ENCODE results near the gene STRADA.

DNA sequence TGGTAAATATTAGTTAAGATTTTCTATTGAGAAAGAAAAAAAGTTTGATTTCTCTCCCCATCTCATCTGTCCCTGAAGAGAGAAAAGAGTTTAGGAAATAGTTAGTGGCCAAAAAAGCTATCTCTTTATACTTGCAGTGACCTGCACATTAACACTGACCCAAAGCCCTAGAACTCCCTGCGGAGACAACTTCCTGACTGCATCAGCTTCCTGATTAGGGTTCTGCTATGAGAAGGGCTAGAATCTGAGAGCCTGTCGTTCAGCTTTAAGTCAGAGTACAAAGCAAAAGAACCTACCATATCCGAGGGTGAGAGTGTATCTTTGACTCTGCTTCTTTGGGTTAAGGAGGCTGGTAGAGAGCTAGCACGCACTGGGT is 66.4 kb downstream of the STRADA start:
- TF ChIP-seq, protein P1, sequence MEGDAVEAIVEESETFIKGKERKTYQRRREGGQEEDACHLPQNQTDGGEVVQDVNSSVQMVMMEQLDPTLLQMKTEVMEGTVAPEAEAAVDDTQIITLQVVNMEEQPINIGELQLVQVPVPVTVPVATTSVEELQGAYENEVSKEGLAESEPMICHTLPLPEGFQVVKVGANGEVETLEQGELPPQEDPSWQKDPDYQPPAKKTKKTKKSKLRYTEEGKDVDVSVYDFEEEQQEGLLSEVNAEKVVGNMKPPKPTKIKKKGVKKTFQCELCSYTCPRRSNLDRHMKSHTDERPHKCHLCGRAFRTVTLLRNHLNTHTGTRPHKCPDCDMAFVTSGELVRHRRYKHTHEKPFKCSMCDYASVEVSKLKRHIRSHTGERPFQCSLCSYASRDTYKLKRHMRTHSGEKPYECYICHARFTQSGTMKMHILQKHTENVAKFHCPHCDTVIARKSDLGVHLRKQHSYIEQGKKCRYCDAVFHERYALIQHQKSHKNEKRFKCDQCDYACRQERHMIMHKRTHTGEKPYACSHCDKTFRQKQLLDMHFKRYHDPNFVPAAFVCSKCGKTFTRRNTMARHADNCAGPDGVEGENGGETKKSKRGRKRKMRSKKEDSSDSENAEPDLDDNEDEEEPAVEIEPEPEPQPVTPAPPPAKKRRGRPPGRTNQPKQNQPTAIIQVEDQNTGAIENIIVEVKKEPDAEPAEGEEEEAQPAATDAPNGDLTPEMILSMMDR (IDR thresholded peaks at IDR 0.05) = no peak
- no peak for TF ChIP-seq POLR2A (IDR thresholded peaks at IDR 0.05)
